NB4 (cell line): ENCODE data around the gene UQCC3.
"Not testable (repeated sequence)": the region's sequence is repeated elsewhere in the genome, so short reads cannot be mapped to it uniquely, and the experiment has no call there.

Experiments used
- CTCF ChIP-seq: IDR thresholded peaks from one replicate; pipeline ENCODE4 v1.5.1; 2012; ENCODE audit warnings: low read depth, low read length
- MAX ChIP-seq: IDR thresholded peaks from 2 replicates; pipeline ENCODE4 v1.6.1; 2011; ENCODE audit warnings: low read depth, low read length
- POLR2A ChIP-seq: IDR thresholded peaks from 2 replicates; pipeline ENCODE4 v1.6.1; 2011; ENCODE audit warnings: mild to moderate bottlenecking; ENCODE audit not compliant: insufficient read length; ENCODE audit errors: extremely low read depth

DNA sequence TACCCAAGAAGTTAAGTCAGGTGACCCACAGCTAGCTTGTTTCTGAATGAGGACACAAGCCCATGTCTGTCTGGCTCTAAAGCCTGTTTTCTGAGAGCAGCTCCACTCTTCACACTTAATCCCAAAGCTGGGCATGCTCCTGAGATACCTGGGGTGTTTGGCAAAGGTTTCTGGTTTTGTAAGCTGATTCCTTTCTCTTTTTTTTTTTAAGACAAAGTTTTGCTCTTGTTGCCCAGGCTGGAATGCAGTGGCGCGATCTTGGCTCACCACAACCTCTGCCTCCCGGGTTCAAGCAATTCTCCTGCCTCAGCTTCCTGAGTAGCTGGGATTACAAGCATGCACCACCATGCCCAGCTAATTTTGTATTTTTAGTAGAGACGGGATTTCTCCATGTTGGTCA, 22.2 kb downstream of the UQCC3 start:
- not testable (repeated sequence) for TF ChIP-seq CTCF, POLR2A, MAX
